SK-N-SH treated with all-trans-retinoic acid at 6 μM for 48 hours (cell line): ENCODE measurements around the gene CRB3.

Source experiments
- ARNTL ChIP-seq: fragments of 450-650 bp; formaldehyde crosslinking; IDR thresholded peaks from 2 replicates; pipeline ENCODE4 v1.5.0; 2020; ENCODE audit warnings: low read depth, mild to moderate bottlenecking, moderate library complexity, borderline replicate concordance
- GLIS3 ChIP-seq: fragments of 250-450 bp; sonication (Bioruptor Pico); IDR thresholded peaks from 2 replicates; pipeline ENCODE4 v1.5.0; 2020; ENCODE audit warnings: mild to moderate bottlenecking, moderate library complexity
- PATZ1 ChIP-seq: fragments of 250-450 bp; sonication (Bioruptor Pico); IDR thresholded peaks from 2 replicates; pipeline ENCODE4 v1.8.0; 2020; ENCODE audit warnings: mild to moderate bottlenecking, moderate library complexity, borderline replicate concordance
- POU6F1 ChIP-seq: fragments of 250-450 bp; sonication (Bioruptor Pico); IDR thresholded peaks from 2 replicates; pipeline ENCODE4 v1.8.0; 2021; ENCODE audit warnings: low read depth, mild to moderate bottlenecking, moderate library complexity, borderline replicate concordance
- RARB ChIP-seq: fragments of 250-450 bp; sonication (Bioruptor Pico); IDR thresholded peaks from 2 replicates; pipeline ENCODE4 v1.8.0; 2021; ENCODE audit warnings: mild to moderate bottlenecking, moderate library complexity
- SNAI2 ChIP-seq: fragments of 250-450 bp; sonication (Bioruptor Pico); IDR thresholded peaks from 2 replicates; pipeline ENCODE4 v1.5.0; 2020; ENCODE audit warnings: mild to moderate bottlenecking, moderate library complexity
- TCF4 ChIP-seq: fragments of 250-450 bp; sonication (Bioruptor Pico); IDR thresholded peaks from 2 replicates; pipeline ENCODE4 v1.8.0; 2021; ENCODE audit warnings: mild to moderate bottlenecking, moderate library complexity, borderline replicate concordance
- TSHZ2 ChIP-seq: fragments of 250-450 bp; sonication (Bioruptor Pico); IDR thresholded peaks from 2 replicates; pipeline ENCODE4 v1.5.0; 2020; ENCODE audit warnings: mild to moderate bottlenecking, moderate library complexity
- ZC3H10 ChIP-seq: fragments of 250-450 bp; sonication (Bioruptor Pico); IDR thresholded peaks from 2 replicates; pipeline ENCODE4 v1.5.1; 2021; ENCODE audit warnings: mild to moderate bottlenecking, moderate library complexity
- ZFP30 ChIP-seq: fragments of 450-650 bp; formaldehyde crosslinking; IDR thresholded peaks from 2 replicates; pipeline ENCODE4 v1.5.0; 2022; ENCODE audit warnings: mild to moderate bottlenecking, moderate library complexity
- ZNF565 ChIP-seq: fragments of 450-650 bp; formaldehyde crosslinking; conservative IDR thresholded peaks from 2 replicates; pipeline ENCODE4 v1.5.0; 2020; ENCODE audit warnings: low read depth, mild to moderate bottlenecking, moderate library complexity
- ZNF70 ChIP-seq: fragments of 450-650 bp; formaldehyde crosslinking; IDR thresholded peaks from 2 replicates; pipeline ENCODE4 v1.5.0; 2020; ENCODE audit warnings: mild to moderate bottlenecking, moderate library complexity

- TF ChIP-seq GLIS3 = no peak
- no peak for TF ChIP-seq PATZ1 (CRISPR knock-in tag)
- TF ChIP-seq ZNF70 (CRISPR knock-in tag) = no peak
- TF ChIP-seq POU6F1 (CRISPR knock-in tag) = no peak
- TF ChIP-seq ARNTL (CRISPR knock-in tag) = no peak
- TF ChIP-seq RARB = no peak
- TF ChIP-seq TCF4 = no peak
- no peak for TF ChIP-seq ZFP30 (CRISPR knock-in tag)
- no peak for TF ChIP-seq TSHZ2
- TF ChIP-seq ZNF565 (CRISPR knock-in tag) = no peak
- TF ChIP-seq SNAI2 (CRISPR knock-in tag) = no peak
- TF ChIP-seq ZC3H10 (CRISPR knock-in tag) = no peak
Measured at GRCh38 chr19:6500837-6501739, 37.0 kb downstream of the CRB3 start.
